ENCODE data around the gene MVD. TPM values are rescaled to one million over a fixed set of nuclear protein-coding genes. Genes with fewer than 3 reads are reported as not detected.

Gene MVD
- total and polyA plus RNA-seq, 2 experiments from 2014 or later, result 95.3 to 149 TPM

DNA sequence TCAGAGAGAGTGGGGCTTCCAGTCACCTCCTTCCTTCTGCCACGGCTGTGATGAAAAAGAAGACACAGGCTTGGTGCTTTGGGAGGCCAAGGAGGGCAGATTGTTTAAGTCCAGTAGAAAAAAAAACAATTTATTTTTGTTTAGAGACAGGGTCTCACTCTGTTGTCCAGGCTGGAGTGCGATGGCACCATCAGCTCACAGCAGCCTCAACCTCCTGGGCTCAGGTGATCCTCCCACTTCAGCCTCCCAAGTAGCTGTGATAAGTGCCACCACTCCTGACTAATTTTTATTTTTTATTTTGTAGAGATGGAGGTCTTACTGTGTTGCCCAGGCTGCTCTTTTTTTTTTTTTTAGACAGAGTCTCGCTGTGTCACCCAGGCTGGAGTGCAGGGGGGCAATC, 2.7 kb upstream of the MVD start (continued):
- TF ChIP-seq, protein P1, sequence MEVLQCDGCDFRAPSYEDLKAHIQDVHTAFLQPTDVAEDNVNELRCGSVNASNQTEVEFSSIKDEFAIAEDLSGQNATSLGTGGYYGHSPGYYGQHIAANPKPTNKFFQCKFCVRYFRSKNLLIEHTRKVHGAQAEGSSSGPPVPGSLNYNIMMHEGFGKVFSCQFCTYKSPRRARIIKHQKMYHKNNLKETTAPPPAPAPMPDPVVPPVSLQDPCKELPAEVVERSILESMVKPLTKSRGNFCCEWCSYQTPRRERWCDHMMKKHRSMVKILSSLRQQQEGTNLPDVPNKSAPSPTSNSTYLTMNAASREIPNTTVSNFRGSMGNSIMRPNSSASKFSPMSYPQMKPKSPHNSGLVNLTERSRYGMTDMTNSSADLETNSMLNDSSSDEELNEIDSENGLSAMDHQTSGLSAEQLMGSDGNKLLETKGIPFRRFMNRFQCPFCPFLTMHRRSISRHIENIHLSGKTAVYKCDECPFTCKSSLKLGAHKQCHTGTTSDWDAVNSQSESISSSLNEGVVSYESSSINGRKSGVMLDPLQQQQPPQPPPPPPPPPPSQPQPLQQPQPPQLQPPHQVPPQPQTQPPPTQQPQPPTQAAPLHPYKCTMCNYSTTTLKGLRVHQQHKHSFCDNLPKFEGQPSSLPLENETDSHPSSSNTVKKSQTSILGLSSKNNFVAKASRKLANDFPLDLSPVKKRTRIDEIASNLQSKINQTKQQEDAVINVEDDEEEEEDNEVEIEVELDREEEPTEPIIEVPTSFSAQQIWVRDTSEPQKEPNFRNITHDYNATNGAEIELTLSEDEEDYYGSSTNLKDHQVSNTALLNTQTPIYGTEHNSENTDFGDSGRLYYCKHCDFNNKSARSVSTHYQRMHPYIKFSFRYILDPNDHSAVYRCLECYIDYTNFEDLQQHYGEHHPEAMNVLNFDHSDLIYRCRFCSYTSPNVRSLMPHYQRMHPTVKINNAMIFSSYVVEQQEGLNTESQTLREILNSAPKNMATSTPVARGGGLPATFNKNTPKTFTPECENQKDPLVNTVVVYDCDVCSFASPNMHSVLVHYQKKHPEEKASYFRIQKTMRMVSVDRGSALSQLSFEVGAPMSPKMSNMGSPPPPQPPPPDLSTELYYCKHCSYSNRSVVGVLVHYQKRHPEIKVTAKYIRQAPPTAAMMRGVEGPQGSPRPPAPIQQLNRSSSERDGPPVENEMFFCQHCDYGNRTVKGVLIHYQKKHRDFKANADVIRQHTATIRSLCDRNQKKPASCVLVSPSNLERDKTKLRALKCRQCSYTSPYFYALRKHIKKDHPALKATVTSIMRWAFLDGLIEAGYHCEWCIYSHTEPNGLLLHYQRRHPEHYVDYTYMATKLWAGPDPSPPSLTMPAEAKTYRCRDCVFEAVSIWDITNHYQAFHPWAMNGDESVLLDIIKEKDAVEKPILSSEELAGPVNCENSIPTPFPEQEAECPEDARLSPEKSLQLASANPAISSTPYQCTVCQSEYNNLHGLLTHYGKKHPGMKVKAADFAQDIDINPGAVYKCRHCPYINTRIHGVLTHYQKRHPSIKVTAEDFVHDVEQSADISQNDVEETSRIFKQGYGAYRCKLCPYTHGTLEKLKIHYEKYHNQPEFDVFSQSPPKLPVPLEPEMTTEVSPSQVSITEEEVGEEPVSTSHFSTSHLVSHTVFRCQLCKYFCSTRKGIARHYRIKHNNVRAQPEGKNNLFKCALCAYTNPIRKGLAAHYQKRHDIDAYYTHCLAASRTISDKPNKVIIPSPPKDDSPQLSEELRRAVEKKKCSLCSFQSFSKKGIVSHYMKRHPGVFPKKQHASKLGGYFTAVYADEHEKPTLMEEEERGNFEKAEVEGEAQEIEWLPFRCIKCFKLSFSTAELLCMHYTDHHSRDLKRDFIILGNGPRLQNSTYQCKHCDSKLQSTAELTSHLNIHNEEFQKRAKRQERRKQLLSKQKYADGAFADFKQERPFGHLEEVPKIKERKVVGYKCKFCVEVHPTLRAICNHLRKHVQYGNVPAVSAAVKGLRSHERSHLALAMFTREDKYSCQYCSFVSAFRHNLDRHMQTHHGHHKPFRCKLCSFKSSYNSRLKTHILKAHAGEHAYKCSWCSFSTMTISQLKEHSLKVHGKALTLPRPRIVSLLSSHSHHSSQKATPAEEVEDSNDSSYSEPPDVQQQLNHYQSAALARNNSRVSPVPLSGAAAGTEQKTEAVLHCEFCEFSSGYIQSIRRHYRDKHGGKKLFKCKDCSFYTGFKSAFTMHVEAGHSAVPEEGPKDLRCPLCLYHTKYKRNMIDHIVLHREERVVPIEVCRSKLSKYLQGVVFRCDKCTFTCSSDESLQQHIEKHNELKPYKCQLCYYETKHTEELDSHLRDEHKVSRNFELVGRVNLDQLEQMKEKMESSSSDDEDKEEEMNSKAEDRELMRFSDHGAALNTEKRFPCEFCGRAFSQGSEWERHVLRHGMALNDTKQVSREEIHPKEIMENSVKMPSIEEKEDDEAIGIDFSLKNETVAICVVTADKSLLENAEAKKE (CRISPR knock-in tag; IDR thresholded peaks at IDR 0.05), result no peak
- TF ChIP-seq EZH2phosphoT487 (IDR thresholded peaks at IDR 0.05; ENCODE audit: unreplicated experiment) (no peak), JUNB (IDR thresholded peaks at IDR 0.05; ENCODE audit: unreplicated experiment) (no peak), EZH2 (IDR thresholded peaks at IDR 0.05; ENCODE audit: low read depth, unreplicated experiment) (no peak), STAT1 (IDR thresholded peaks at IDR 0.05; ENCODE audit: unreplicated experiment) (no peak)
- TF ChIP-seq, protein P2, sequence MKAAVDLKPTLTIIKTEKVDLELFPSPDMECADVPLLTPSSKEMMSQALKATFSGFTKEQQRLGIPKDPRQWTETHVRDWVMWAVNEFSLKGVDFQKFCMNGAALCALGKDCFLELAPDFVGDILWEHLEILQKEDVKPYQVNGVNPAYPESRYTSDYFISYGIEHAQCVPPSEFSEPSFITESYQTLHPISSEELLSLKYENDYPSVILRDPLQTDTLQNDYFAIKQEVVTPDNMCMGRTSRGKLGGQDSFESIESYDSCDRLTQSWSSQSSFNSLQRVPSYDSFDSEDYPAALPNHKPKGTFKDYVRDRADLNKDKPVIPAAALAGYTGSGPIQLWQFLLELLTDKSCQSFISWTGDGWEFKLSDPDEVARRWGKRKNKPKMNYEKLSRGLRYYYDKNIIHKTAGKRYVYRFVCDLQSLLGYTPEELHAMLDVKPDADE (IDR thresholded peaks at IDR 0.05), result no peak

DNA sequence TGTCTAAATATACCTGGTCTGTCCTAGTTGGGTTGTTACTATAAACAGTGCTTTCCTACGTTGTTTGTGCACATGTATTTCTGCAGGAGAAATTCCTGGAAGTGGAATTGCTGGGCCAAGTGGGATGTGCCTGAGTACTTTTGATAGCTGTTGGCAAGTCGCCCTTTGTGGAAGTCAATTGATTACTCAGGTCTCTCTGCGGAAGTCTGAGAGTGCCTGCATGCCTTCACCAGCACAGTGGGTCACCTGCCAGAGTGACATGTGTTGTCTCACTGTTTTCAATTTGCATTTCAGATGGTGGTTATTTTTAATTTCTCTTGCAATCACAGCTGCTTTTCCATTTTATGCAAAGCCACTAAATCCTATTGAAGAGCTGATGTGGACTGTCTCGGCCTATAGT, 2.3 kb upstream of the MVD start:
- H3K4me1 Mint-ChIP-seq, result peaks cover 14% of the 10 kb centered on the region; the same call in 2 of the 3 replicates
- no peaks in the 10 kb centered on the region for H3K9me2 ChIP-seq (ENCODE audit: insufficient read depth)
- DNase-seq (ENCODE audit: low spot score) (no peak), ATAC-seq (no peak)
- H3K36me3 ChIP-seq (ENCODE audit: insufficient read depth), result no peaks in the 10 kb centered on the region
- H3K4me1 ChIP-seq (ENCODE audit: insufficient read depth), result peaks cover 18% of the 10 kb centered on the region
- H3F3A ChIP-seq (replicated peaks; ENCODE audit: low read depth), result 0 out of 2 replicates have a peak, but pooled peaks cover 10% of the 10 kb centered on the region
- peaks cover 14% of the 10 kb centered on the region for H3K9me3 Mint-ChIP-seq
- H3K27me3 ChIP-seq (ENCODE audit: insufficient read depth), result no peaks in the 10 kb centered on the region
- peak overlapping the region; percentile 42 for H3K4me3 Mint-ChIP-seq
- H3K4me2 ChIP-seq, result no peak overlapping the region
- H3K4me3 ChIP-seq, result no peak overlapping the region
- 0 out of 2 replicates have a peak overlapping the region, but pooled peaks have one; percentile 39 for H3K27ac ChIP-seq (ENCODE audit: low read depth)
- H3K79me2 ChIP-seq (replicated peaks; ENCODE audit: insufficient read depth), result peaks cover 44% of the 10 kb centered on the region
- no peak overlapping the region for H3K27ac Mint-ChIP-seq
- peaks cover 17% of the 10 kb centered on the region for H4K20me1 ChIP-seq (replicated peaks; ENCODE audit: insufficient read depth)
- no peak overlapping the region for H2AFZ ChIP-seq
- peaks cover 20% of the 10 kb centered on the region for H3K36me3 Mint-ChIP-seq (ENCODE audit: low read depth)
- H3K27me3 Mint-ChIP-seq (ENCODE audit: insufficient read depth, low read depth, poor library complexity), result peaks cover 22% of the 10 kb centered on the region
- TF ChIP-seq, protein P3, sequence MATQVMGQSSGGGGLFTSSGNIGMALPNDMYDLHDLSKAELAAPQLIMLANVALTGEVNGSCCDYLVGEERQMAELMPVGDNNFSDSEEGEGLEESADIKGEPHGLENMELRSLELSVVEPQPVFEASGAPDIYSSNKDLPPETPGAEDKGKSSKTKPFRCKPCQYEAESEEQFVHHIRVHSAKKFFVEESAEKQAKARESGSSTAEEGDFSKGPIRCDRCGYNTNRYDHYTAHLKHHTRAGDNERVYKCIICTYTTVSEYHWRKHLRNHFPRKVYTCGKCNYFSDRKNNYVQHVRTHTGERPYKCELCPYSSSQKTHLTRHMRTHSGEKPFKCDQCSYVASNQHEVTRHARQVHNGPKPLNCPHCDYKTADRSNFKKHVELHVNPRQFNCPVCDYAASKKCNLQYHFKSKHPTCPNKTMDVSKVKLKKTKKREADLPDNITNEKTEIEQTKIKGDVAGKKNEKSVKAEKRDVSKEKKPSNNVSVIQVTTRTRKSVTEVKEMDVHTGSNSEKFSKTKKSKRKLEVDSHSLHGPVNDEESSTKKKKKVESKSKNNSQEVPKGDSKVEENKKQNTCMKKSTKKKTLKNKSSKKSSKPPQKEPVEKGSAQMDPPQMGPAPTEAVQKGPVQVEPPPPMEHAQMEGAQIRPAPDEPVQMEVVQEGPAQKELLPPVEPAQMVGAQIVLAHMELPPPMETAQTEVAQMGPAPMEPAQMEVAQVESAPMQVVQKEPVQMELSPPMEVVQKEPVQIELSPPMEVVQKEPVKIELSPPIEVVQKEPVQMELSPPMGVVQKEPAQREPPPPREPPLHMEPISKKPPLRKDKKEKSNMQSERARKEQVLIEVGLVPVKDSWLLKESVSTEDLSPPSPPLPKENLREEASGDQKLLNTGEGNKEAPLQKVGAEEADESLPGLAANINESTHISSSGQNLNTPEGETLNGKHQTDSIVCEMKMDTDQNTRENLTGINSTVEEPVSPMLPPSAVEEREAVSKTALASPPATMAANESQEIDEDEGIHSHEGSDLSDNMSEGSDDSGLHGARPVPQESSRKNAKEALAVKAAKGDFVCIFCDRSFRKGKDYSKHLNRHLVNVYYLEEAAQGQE (IDR thresholded peaks at IDR 0.05; ENCODE audit: unreplicated experiment), result no peak
- TF ChIP-seq JUNB (IDR thresholded peaks at IDR 0.05; ENCODE audit: unreplicated experiment), result no peak
- no peak for TF ChIP-seq CREB1 (CRISPR knock-in tag; IDR thresholded peaks at IDR 0.05; ENCODE audit: low read depth)
- TF ChIP-seq, protein P4, sequence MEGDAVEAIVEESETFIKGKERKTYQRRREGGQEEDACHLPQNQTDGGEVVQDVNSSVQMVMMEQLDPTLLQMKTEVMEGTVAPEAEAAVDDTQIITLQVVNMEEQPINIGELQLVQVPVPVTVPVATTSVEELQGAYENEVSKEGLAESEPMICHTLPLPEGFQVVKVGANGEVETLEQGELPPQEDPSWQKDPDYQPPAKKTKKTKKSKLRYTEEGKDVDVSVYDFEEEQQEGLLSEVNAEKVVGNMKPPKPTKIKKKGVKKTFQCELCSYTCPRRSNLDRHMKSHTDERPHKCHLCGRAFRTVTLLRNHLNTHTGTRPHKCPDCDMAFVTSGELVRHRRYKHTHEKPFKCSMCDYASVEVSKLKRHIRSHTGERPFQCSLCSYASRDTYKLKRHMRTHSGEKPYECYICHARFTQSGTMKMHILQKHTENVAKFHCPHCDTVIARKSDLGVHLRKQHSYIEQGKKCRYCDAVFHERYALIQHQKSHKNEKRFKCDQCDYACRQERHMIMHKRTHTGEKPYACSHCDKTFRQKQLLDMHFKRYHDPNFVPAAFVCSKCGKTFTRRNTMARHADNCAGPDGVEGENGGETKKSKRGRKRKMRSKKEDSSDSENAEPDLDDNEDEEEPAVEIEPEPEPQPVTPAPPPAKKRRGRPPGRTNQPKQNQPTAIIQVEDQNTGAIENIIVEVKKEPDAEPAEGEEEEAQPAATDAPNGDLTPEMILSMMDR (conservative IDR thresholded peaks at IDR 0.05; ENCODE audit: low read depth in 2 of 2), result no peak
- TF ChIP-seq ZNF114 (CRISPR knock-in tag; IDR thresholded peaks at IDR 0.05), result no peak
- TF ChIP-seq POLR2AphosphoS5 (IDR thresholded peaks at IDR 0.05; ENCODE audit: low read depth), result no peak
- TF ChIP-seq EZH2 (IDR thresholded peaks at IDR 0.05; ENCODE audit: low read depth, unreplicated experiment), result no peak

All from GM23338 (cell line).